ENCODE data around the gene CMC2. TPM values are rescaled to one million over a fixed set of nuclear protein-coding genes. Genes with fewer than 3 reads are reported as not detected.
A peak's percentile ranks its signal among the peaks of the same experiment; 100 is the strongest.

The CMC2 gene
- total and polyA plus RNA-seq, 10 of the 15 experiments (the other 5 are each of a cell fraction or from before 2014, with no cell fraction given): 62.8 to 251 (median 157) TPM

- peaks cover 2 to 13% of the 10 kb centered on the region in 2 experiments; a peak in 2 of 4 replicates for H3K36me3 ChIP-seq (ENCODE audit: control insufficient read depth in 2 of 2, insufficient read depth in 2 of 2, low read length in 1 of 2)
- H3K4me2 ChIP-seq (ENCODE audit: control insufficient read depth, insufficient read depth): no peak overlapping the region
- H3K9ac ChIP-seq (ENCODE audit: control insufficient read depth, insufficient read depth, low read length): no peak overlapping the region
- RAD21 ChIA-PET (ENCODE audit: unreplicated experiment): interaction anchor here (1.4 kb wide), 1 partner anchor 23 kb away, joined by 3 read pairs; no protein-coding TSS in a partner anchor
- POLR2A ChIA-PET: no interaction called here
- in situ Hi-C loops (cut with MboI) (no loop called here), intact Hi-C loops (cut with micrococcal nuclease; ENCODE audit: unreplicated experiment) (no loop called here)
- H3K79me2 ChIP-seq (ENCODE audit: control insufficient read depth, insufficient read depth, low read length): no peaks in the 10 kb centered on the region
- SMC1A ChIA-PET (ENCODE audit: uncharacterized antibody, unreplicated experiment): interaction anchor here (1.0 kb wide), 1 partner anchor 36 kb away, joined by 3 read pairs; no protein-coding TSS in a partner anchor
- WGBS (ENCODE audit: insufficient coverage, insufficient replicate concordance, low lambda C conversion rate, missing lambda C conversion rate): 96% methylated on average over 4 of the region's 4 CpGs
- H3K27ac ChIP-seq (ENCODE audit: control insufficient read depth, insufficient read depth): no peak overlapping the region
- H3K9me3 ChIP-seq (replicated peaks; ENCODE audit: control insufficient read depth, insufficient read depth, low read length): no peaks in the 10 kb centered on the region
- CTCF ChIA-PET: interaction anchor here (1.1 to 2.3 kb wide), 3 partner anchors 9 to 63 kb away, joined by 3 to 6 read pairs (median 4); partner anchors contain the start of gene ATMIN
- H3K4me3 ChIP-seq: no peak overlapping the region
- 0 out of 2 replicates have a peak, but pooled peaks cover 3% of the 10 kb centered on the region for H3K4me1 ChIP-seq (ENCODE audit: control insufficient read depth, insufficient read depth, low read length)
- no peaks in the 10 kb centered on the region for H3K27me3 ChIP-seq (replicated peaks in 1 of 2; ENCODE audit: control insufficient read depth in 2 of 2, insufficient read depth in 2 of 2, low read length in 1 of 2)
- ATAC-seq (no peak), DNase-seq (ENCODE audit: low read depth, low spot score) (no peak), FAIRE-seq (no peak)
- no peaks in the 10 kb centered on the region for H4K20me1 ChIP-seq (ENCODE audit: control insufficient read depth, insufficient read depth)
- no peak overlapping the region for H2AFZ ChIP-seq (ENCODE audit: control insufficient read depth, low read depth, low read length)
- no TSS peak for BruUV-seq (replicated peaks)
- TF ChIP-seq ZNF384 (IDR thresholded peaks at IDR 0.05; ENCODE audit: borderline replicate concordance, low read depth, low read length) (no peak), MTA3 (IDR thresholded peaks at IDR 0.05; ENCODE audit: borderline replicate concordance, low read length) (no peak), KAT2A (conservative IDR thresholded peaks at IDR 0.05; ENCODE audit: control insufficient read depth, low read depth, low read length) (no peak), NBN (IDR thresholded peaks at IDR 0.05) (no peak), WRNIP1 (IDR thresholded peaks at IDR 0.05; ENCODE audit: borderline replicate concordance, low read depth, low read length) (no peak)
These were observed 34.1 kb downstream of the CMC2 start for GRCh38 chr16:80972611-80973010.

GRCh38 chr16:80971819-80972218, 34.9 kb downstream of the CMC2 start:
- 0 out of 2 replicates have a peak, but pooled peaks cover 3% of the 10 kb centered on the region for H3K4me1 ChIP-seq (ENCODE audit: control insufficient read depth, insufficient read depth, low read length)
- H4K20me1 ChIP-seq (ENCODE audit: control insufficient read depth, insufficient read depth): no peaks in the 10 kb centered on the region
- no peaks in the 10 kb centered on the region for H3K9me3 ChIP-seq (replicated peaks; ENCODE audit: control insufficient read depth, insufficient read depth, low read length)
- DNase-seq (ENCODE audit: low read depth, low spot score): no peak
- TF ChIP-seq RUNX3 (IDR thresholded peaks at IDR 0.05; ENCODE audit: low read length) (no peak), ETV6 (conservative IDR thresholded peaks at IDR 0.05 in 1 of 2, IDR thresholded peaks at IDR 0.05 in 1 of 2; ENCODE audit: borderline replicate concordance in 1 of 2, low read depth in 1 of 2) (no peak), ZZZ3 (IDR thresholded peaks at IDR 0.05; ENCODE audit: control insufficient read depth, insufficient read length, low read depth) (no peak), TCF3 (IDR thresholded peaks at IDR 0.05; ENCODE audit: borderline replicate concordance, insufficient read depth, low read depth, low read length) (0 out of 2 replicates have a peak, but pooled peaks have one; percentile 39), PKNOX1 (IDR thresholded peaks at IDR 0.05) (peak; percentile 42; the same call in 1 of the 2 replicates), ZNF592 (IDR thresholded peaks at IDR 0.05) (no peak)
- no peaks in the 10 kb centered on the region for H3K79me2 ChIP-seq (ENCODE audit: control insufficient read depth, insufficient read depth, low read length)
- intact Hi-C loops (cut with micrococcal nuclease; ENCODE audit: unreplicated experiment): no loop called here
- no peaks in the 10 kb centered on the region for H3K27me3 ChIP-seq (replicated peaks in 1 of 2; ENCODE audit: control insufficient read depth in 2 of 2, insufficient read depth in 2 of 2, low read length in 1 of 2)
- no peak overlapping the region for H2AFZ ChIP-seq (ENCODE audit: control insufficient read depth, low read depth, low read length)
- in situ Hi-C loops (cut with MboI): no loop called here
- no TSS peak for BruUV-seq (replicated peaks)
- ATAC-seq: peak; percentile 73
- POLR2A ChIA-PET: no interaction called here
- H3K4me3 ChIP-seq: no peak overlapping the region
- no peak overlapping the region for H3K4me2 ChIP-seq (ENCODE audit: control insufficient read depth, insufficient read depth)
- SMC1A ChIA-PET (ENCODE audit: uncharacterized antibody, unreplicated experiment): no interaction called here
- RAD21 ChIA-PET (ENCODE audit: unreplicated experiment): interaction anchor here (1.4 kb wide), 1 partner anchor 22 kb away, joined by 3 read pairs; no protein-coding TSS in a partner anchor
- 3% methylated on average over 2 of the region's 2 CpGs for WGBS (ENCODE audit: insufficient coverage, insufficient replicate concordance, low lambda C conversion rate, missing lambda C conversion rate)
- H3K27ac ChIP-seq (ENCODE audit: control insufficient read depth, insufficient read depth): no peak overlapping the region
- CTCF ChIA-PET: interaction anchor here (1.1 to 2.3 kb wide), 3 partner anchors 9 to 64 kb away, joined by 3 to 6 read pairs (median 4); partner anchors contain the start of gene ATMIN
- H3K36me3 ChIP-seq (ENCODE audit: control insufficient read depth in 2 of 2, insufficient read depth in 2 of 2, low read length in 1 of 2): peaks cover 2 to 13% of the 10 kb centered on the region in 2 experiments; a peak in 2 of 4 replicates
- H3K9ac ChIP-seq (ENCODE audit: control insufficient read depth, insufficient read depth, low read length): no peak overlapping the region
- FAIRE-seq: no peak

Measured in GM12878 (cell line).